ENCODE measurements around the gene SDHA.
"Not testable (repeated sequence)": the region's sequence is repeated elsewhere in the genome, so short reads cannot be mapped to it uniquely, and the experiment has no call there.

Gene SDHA

DNA sequence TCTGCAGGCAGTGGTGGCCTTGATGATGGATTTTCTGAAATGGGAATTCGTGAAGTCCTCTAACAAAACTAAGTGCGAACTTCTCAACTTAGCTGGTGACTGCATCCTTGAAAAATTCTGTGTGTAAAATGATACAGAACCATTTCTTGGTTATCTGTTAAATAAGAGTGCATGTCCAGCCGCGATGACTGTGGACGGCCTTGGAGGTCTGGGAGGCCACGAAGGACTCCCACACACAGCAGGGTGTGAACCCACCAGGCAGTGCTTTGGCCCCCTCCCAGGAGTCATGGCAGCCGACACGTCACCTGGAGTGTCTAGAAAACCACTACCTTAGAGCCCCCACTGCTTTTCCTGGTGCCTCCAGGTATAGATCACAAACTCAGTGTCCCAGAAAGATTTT lies 85.6 kb downstream of the SDHA start:
- not testable (repeated sequence) for DNase-seq

DNA sequence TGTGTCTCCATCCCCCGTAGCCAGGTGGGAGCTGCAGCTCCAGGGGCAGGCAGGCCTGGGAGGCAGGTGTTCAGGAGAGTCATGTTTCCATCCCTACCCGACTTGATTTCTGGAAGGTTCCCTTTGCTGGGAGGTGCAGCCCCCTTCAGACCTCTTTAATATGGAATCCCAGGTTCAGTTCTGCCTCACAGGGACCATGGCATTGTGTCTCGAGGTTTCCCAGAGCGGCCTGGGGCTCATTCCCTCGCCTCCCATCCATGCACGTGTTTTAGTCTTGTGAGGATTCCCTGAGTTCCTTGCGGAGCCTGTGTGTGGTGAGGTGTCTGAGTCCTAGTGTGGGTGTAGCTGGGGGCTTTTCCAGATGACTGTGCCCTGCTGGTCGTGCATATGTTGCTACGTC lies 86.9 kb downstream of the SDHA start:
- DNase-seq, result no peak

DNA sequence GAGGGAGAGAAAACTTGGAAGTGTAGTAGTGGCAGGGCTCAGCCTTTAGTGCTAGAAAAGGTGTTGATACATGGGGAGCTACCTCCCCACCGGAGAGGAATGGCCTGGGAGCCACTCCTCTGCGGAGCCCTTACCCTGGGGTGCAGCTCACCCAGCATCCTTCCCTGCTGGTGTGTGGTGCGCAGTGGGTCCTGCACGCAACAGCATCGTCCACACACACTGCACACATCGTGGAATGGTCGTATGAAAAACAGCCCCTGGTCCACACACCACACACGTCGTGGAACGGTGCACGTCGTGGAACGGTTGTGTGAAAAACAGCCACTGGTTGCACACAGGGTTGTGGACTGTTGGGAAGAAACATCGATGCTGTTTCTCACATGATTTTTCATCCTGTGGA lies 87.3 kb downstream of the SDHA start:
- DNase-seq, result no peak

DNA sequence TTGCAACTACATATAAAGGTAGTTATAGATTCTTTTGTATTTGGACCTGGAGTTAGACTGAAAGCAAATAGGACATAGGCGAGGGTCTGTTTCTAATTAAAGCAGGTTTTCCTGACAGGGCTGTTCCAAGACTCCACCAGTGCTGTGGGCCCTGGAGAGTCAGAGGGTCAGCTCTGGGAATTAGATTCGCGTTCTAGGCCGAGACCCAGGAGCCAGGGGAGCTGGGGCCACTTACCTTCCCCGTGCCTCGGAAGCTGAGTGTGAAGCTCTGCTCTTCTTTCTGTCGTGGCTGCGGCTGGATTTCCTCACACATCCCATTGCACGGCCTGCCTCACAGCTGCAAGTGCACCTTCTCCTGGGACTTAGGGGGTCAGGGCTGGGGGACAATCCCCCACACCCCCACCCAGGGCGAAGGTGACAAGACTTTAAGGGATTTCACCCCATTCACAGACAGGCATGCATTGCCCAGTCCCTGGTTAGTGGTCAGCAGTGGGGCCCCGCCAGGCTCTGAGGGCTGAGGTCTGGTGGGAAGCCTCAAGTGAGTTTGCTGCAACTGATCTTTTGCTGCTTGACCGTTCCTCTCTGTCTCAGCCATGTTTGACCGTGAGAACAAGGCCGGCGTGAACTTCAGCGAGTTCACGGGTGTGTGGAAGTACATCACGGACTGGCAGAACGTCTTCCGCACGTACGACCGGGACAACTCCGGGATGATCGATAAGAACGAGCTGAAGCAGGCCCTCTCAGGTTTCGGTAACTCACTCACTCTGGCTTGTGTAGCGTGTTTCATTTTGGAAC lies 88.1 kb downstream of the SDHA start:
- DNase-seq, result no peak
